Measurements from ENCODE around the gene GRPEL1.
A peak's percentile ranks its signal among the peaks of the same experiment; 100 is the strongest.

GRPEL1 gene

DNA sequence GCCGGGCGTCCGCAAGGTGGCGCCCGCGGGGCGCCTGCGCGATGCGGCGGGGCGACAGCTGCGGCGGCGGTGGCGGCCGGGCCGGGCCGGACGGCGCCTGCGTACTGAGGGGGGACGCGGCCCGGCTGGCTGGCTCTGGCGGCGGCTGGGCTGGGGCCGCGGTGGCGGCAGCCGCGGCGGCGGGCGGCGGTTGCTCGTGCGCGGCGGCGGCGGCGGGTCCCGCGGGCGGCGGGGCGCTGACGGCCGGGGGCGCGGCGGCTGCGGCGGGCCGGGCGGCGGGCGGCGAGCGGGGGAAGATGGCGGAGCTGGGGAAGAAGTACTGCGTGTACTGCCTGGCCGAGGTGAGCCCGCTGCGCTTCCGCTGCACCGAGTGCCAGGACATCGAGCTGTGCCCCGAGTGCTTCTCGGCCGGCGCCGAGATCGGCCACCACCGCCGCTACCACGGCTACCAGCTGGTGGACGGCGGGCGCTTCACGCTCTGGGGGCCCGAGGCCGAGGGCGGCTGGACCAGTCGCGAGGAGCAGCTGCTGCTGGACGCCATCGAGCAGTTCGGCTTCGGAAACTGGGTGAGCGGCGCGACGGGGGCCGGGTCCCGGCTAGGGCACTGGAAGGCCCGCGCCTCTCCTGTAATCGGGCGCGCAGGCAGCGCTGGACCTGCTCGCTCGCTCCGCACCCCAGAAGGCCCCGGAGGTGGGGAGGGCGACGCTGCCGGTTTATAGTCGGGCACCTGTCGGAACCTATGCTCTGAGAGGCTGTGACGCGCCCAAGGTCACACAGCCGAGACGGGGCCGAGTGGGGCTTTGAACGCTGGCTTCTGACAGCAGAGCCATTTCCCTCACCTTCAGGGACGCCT is 24.4 kb downstream of the GRPEL1 start, which contains the start of gene TADA2B:
Gene TADA2B (plus strand): TSS at position 89 of the 853 bp plus-strand sequence. CDS start 208 bp downstream, at position 297.
- DNase-seq, result no peak

DNA sequence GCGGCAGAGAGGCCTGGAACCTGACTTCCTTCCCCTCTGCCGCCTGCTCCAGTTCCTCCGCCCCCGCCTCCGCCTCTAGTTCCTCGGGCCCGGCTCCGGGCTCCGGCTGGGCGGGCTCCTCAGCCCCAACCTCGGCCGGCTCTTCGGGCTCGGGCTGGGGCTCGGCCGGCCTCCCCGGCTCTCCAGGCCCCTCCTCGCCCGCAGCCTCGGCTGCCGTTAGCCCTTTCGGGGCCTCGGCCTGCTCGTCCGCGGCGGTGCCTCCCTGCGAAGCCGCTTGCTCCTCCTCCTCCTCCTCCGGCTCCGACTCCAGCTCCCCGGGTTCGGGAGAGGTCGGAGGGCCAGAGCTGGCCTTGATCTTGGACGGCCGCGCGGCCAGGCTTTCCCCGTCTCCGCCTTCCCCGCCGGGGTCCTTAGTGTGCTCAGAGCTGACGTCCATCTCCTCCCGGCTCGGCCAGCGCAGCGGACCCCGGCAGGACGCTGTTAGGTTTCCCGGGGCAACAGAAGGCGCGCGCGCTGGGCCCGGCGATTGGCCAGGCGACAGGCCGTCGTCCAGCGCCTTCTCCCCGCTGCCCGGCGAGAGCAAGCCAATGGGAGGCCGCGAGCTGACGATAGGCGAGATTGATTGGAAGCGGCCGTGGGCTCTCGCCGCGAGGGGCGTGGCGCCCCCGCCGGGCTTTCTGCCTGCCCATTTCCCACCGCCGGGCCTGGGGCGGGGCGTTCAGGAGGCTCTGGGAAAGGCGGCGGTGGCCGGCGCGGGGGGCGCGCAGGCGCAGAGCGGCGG is 25.2 kb downstream of the GRPEL1 start:
- DNase-seq, result peak; percentile 96

DNA sequence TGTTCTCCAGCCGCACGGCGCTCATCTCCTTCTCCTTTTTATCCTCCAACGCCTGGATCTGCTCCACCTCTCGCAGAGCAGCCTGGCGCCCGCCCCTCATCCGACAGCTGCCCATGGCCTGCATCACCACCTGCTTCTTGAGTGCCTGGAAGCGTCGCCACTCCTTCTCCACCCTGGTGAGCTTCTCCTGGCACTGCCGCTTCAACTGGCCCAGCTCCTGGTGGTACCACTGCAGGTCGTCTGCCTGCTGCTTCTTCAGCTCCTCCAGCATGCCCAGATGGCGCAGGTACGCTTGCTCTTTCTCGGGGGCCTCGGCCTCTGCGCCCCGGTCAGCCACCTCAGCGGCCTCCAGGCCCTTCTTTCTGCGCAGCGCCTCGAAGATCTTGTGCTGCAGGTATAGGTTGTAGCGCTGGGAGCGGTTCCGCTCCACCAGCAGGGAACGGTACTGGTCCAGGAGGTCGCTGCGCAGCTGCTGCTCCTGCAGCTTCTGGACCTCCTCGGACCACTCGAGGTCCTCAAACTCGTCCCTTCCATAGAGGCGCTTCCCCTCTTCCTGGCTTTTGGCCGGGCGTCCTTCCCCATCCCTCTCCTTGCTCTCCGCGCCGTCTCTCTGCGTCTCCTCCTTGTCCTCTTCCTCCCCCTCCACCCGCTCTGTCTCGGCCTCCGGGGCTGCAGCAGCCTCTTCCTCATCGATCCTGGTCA is 25.9 kb downstream of the GRPEL1 start:
- DNase-seq, result no peak

DNA sequence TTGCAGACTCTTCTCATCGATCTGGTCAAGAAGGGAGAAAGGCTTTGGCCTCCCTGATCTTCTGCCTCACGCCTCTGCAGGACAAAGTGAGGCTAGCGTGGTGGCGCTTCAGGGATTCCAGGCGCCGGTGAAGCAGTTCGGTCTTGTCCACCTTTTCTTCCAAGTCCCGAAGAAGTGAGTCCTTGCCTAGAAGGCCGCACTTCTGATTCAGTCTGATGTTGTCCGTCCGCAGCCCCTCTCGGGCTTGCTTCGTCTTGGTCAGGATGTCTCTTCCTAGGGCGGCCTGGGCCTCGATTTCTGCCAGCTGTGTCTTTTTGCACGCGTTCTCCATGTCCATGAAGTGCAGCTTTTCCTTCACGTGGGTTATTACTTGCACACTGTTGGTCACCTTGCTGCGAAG is 26.6 kb downstream of the GRPEL1 start:
- DNase-seq, result no peak

DNA sequence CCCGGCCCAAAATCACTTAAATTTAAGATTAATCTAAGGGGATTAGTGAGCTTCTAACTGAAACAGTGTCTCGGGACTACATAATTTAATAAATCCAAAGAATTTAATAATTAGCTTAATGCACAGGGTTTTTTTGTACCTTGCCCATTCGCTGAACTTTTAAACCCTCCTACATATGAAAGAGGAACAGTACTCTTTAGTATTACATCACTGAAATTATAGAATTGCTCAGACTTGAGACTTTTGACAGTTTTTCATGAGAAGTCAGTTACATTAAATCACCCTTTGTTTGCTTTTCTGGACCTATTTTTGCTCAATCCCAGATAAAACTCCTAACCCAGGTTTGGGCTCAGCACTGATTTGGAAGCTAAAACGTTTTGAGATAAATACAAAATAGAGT is 27.1 kb downstream of the GRPEL1 start:
- no peak for DNase-seq

DNA sequence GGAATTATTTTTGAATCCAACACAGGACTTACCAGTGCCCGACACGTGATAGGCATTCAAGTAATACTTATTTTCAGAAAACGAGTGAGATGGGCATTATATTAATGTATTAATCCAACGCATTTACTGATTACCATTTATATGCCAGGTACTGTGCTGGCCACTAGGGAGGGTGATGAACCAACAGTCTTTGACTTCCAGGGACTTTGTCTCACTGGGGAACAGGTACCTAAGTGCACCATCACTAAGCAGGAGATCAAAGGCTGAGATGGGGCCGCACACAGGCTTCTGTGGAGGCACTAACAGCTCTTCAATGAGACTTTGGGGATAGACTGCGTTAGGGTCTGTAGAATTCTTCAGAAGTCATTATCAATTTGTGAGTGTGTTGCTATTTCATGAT is 30.4 kb downstream of the GRPEL1 start:
- DNase-seq, result peak; percentile 19

DNA sequence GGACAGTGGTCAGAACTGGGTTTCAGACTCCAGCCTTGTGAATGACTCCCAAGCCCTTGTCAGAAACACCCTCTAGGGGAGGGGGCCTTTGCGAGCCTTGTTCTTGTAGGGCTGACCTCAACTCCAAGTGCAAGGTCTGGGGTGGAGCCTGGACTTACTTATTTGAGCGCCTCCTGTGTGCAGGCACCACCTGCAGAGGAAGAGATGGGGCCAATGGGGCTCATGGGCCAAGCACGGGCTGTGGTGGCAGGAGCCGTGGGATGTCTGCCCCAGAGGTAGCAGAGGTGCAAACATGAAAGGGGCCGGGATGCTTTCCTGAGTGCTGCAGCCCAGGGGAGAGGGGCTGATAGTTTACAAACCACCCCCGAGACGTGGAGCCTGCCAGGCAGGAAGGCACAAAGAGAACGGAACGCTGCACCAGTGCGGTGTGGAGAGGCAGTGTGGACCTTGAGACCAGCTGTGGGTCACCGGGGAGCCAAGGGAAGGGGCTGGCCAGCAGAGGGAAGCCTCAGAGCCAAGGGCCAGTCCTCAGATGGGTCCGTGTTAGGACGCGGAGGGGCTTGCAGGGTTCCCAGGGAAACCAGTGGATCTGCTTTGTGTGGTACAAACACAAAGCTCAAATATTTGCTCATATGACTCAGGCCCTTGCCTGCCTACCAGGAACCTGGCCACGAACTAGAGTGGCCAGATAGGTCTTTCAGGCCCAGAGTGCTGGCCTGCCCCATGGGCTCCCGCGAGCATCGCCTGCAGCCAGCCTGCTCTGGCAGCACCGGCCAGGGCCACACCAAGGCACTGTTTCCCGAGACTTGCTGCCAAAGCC is 33.4 kb downstream of the GRPEL1 start:
- DNase-seq, result no peak

DNA sequence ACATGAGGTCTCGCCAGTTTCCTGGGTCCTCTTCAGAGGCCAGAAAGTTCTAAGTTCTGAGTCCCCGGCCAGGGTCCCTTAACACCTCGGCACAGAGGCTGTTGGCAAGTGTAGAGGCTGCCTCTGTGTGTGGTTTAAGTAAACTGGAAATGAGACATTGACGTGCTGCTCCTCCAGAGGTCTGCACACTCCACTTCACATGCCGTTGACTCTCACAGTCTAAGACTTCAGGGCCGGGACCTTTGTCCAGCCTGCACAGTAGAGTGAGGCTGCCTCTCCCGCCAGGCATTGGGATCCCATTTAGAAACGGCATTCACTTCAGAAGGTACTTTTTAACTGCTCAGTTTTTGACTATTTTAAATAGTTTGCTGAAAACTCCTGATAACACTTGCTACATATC is 35.3 kb downstream of the GRPEL1 start:
- DNase-seq, result no peak

DNA sequence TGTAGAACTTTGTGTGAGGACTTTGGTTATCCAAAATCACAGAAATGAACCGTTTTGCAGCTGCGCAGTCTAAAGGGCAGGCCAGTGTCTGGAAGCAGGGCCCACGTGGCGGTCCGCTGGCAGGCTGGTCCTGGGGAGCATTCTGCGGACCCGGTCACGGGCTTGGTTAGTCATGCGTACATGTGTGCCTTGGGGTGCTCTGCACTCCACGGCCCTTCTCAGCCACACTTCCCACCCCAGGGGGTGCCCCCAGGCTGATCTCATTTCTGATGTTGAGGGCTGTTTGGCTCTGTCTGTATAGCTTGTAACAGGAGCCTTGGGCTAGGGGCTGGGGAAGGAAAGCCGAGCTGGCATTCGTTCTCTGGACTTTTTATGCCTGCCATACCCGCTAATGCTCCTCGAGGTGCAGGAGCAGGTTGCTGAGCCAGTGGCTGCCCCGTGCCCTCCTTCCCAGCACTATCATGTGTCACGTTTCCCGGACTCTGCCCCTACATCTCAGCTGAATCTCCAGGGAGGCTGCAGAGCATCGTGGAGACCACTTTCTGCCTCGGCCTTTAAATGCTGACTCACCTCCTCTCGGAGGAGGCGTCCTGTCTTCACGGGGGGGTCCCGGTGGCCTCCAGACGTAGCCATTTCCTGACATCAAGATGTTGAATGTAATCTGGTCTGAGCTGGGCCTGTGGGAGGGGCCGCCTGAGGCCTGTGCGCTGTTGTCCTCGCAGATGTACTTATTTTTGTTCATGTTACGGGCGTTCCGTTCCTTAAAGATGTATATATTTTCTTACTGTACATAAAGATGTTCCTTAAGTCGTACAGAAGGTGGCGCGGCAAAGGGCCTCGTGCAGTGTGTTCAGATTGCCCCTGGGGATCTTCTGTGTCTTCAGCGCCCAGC is 36.1 kb downstream of the GRPEL1 start:
- no peak for DNase-seq

DNA sequence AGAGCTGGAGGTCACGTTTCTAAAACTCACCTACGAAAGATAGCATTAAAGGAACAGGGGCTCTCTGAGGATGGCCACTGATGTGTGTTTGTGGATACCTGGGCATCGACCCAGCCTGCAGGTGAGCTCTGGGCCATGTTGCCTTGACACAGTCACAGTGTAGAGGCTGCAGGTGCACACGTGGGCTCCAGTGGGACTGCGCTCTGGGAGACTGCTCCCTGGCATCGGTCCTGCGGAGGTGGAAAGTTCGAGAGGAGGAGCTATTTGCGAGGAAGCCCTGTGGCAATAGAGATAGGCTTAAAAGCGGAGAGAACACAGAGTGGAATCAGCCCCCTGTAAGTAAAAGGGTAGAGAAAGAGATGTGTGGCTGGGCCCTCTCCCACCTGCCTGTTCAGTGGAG is 37.0 kb downstream of the GRPEL1 start:
- DNase-seq, result no peak

DNA sequence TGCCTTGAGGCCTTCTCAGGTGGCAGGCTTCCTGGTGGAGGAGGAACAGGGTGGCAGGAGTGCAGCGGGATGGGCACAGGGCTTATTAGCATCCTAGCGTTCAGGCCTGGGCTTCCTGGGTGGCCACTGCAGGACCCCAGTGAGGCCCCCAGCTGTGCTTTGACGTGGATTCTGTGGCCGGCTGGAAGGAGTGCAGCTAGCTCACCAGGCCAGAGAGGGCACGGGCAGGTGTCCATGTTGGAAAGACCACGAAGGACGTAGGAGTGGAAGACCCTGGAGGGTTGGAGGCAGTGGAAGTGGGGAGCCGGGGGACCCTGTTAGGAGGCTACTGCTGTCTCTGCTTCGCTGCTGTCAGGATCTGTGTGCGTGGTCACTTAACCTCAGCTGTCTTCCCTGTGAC is 37.9 kb downstream of the GRPEL1 start:
- no peak for DNase-seq

DNA sequence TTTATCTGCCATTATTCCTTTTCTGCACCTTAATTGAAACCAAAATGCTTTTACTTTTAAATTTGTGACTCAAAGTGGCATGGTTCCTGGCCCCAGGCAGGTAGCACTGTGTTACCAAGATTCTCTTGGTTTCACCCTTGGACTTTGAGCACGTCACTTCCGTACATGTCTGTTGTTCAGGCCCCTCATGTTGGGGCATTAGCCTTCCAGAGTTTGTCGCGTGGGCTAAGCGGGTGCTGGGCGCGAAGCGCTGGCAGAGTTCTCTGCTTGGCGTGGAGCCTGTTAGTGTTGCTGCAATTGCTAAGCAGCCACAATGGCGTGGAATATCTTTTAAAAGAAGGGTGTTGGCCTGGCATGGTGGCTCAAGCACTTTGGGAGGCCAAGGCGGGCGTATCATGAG is 38.7 kb downstream of the GRPEL1 start:
- no peak for DNase-seq

DNA sequence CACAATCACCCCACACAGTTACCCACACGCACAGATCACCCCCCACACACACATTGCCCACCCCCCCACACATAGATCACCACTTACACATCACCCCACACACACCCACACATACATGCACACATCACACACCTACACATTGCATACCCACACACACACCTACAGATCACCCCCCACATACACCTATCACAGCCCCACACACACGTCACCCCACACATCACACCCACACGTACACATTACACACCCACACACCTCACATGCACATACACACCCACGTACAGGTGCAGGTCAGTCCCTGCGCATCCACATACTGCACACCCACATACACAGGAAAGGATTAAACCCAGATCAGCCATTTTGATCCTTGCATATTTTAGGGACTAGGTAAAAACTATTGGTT is 40.0 kb downstream of the GRPEL1 start:
- no peak for DNase-seq

DNA sequence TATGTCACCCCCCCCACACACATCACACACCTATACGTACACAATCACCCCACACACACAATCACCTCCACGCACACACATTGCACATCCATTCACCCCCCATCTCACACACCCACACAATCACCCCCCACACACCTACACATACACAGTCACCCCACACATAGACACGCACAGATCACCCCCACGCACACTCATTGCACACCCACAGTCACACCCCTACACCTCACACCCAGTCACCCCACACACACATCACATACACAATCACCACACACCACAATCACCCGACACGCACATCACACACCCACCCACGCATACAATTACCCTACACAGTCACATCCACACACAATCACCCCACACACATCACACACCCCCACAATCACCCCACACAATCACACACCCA is 40.6 kb downstream of the GRPEL1 start:
- no peak for DNase-seq

DNA sequence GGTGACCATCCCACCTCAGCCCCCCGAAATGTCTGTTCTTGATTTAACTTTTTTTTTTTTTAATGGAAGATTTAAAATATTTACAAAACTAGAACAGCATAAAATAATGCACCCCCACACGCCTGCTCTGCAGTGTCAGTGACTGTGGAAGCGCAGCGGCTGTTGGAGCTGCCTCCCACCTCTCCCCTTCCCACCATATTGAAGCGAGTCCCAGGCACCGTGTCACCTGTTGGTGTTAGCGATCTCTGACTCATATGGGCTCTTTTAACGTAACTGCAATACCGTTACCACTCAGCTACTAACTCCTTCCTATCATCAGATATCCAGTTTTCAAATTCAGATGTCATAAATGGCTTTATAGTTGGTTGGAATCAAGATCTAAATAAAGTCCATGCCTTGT is 41.8 kb downstream of the GRPEL1 start:
- DNase-seq, result no peak

DNA sequence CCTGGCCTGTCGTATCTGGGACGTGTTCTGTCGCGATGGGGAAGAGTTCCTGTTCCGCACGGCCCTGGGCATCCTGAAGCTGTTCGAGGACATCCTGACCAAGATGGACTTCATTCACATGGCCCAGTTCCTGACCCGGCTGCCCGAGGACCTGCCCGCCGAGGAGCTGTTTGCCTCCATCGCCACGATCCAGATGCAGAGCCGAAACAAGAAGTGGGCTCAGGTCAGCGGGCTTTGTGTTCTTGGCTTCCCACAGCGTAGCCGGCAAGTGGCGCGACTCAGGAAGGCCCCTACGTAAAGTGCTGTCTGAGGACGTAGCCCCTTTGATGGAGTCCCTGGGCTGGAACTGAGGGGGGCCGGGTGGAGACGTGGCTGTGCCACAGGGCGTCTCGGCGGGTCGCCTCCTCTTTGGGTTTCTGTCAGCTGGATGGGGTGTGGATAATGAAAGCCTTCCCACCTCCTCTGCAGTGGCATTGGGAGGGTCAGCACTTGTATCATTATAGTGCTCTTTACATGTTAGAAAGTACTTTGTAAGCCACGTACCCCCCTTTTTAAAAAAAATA is 42.7 kb downstream of the GRPEL1 start:
- DNase-seq, result no peak

DNA sequence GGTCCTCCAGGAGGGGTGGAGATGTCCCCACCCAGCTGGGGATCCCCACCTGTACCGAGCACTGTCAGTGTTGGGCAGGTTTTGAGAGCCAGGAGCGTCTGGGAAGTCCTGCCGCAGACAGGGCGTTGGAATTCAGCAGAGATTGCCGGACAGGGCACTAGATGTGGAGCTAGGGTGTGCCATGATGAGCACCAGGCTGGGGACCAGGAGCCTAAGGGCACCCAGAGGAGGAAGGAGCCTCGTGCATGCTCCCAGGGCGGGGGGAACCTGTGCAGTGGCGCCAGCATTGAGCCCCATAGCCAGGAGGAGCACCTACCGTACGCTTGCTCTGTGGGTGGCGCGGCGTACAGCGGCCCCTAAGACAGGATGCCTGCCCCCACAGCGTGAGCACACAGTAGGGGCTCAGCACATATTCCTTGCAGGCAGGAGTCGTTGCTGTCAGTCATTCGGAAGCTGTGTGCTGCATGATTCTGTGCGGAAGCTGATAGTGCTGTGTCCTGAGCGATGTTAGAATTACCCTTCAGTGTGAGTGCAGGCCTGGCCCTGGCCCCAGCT is 43.5 kb downstream of the GRPEL1 start:
- no peak for DNase-seq

DNA sequence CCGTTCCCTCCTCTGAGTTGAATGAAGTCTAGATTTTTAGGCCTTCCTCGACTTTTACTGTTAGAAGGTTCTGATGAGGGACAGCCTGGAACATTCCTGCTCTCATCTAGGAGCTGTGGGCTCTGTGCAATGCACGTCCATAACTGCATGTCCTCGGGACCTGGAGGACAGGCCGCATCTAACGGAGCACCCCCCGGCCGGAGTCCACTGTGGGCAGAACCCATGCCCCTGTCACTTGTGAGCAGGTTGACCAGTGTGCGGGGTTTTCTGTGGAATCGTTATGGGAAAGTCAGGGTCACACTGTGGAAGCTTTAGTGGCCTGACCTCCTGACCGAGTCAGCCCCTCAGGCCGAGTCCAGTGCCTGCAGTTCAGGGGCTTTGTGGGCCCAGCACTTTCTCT is 44.0 kb downstream of the GRPEL1 start:
- no peak for DNase-seq

DNA sequence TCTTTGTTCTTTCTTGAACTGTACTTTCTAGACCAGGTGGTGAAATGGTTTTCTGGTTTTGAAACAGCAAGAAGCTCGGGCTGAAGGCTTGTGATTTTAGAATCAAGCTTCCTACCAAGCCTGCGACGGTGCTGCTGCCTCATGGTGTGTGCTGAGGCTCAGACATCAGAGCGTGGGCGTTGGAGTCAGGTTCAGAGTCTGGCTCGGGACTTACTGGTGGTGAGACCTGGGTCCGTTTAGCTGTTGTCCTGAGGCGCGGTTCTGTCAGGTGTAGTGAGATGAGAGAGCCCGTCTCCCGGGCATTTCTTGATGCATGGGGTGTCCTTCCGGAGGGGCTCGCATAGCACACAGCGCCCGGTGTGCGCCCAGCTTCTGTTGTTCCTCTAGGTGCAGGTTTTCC is 44.4 kb downstream of the GRPEL1 start:
- DNase-seq, result no peak

DNA sequence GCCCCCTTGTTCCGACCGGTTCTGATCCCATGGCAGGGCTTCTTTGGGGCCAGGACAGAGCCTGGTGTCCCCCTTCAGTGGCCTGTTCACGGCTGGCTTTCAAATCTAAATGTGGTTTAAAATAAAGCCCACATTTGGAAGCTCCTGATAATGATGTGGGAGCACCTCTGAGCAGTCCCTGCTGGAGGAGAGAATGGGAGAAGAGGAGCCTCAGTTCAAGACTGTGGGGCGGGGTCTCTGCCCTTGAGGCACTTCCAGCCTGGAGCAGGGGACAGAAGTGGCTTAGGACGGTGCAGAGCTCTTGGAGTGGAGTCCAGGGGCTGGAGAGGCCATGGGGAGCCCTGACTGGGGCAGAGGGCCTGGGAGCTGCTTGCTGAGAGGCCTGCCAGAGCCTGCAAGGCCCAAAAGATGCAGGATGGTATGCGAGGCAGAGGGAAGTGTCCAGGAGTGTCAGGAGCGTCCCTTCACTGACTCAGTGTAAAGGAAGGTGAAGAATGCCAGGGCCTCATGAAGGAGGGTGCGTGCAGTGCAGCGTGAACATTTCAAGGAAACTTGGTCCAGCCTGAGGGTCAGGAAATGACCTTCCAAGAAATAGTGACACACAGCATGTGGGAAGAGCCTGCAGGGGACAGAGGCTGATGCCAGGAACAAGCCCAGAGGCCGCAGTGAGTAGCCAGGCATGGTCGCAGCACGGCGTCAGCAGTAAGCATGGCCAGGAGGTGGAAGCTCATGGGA is 45.8 kb downstream of the GRPEL1 start:
- DNase-seq, result no peak
